Parathyroid adenoma (tissue), 2 donors: ENCODE results near the gene FGF11.
A peak's percentile ranks its signal among the peaks of the same experiment; 100 is the strongest.
"Not testable (repeated sequence)": the region's sequence is repeated elsewhere in the genome, so short reads cannot be mapped to it uniquely, and the experiment has no call there.

Source experiments
- H2AFZ ChIP-seq: fragments of 300-600 bp; sonication (generic); one replicate; pipeline ENCODE4 v1.7.0; 2017; ENCODE audit warnings: antibody characterized with exemption, mild to moderate bottlenecking
- H3K27ac ChIP-seq: fragments of 300-600 bp; sonication (generic); one replicate; pipeline ENCODE4 v1.7.0; 2017
- H3K27me3 ChIP-seq: fragments of 300-600 bp; sonication (generic); one replicate; pipeline ENCODE4 v1.7.0; 2017; ENCODE audit warnings: low read length; ENCODE audit not compliant: control insufficient read depth, insufficient read depth
- H3K36me3 ChIP-seq: fragments of 300-600 bp; sonication (generic); one replicate; pipeline ENCODE4 v1.7.0; 2017; ENCODE audit warnings: low read length; ENCODE audit not compliant: control insufficient read depth, insufficient read depth
- H3K4me1 ChIP-seq: fragments of 300-600 bp; sonication (generic); one replicate; pipeline ENCODE4 v1.7.0; 2017; ENCODE audit warnings: control low read depth
- H3K4me2 ChIP-seq: fragments of 300-600 bp; sonication (generic); one replicate; pipeline ENCODE4 v1.7.0; 2017; ENCODE audit warnings: low read length
- H3K4me3 ChIP-seq: fragments of 300-600 bp; sonication (generic); one replicate; pipeline ENCODE4 v1.7.0; 2017; ENCODE audit warnings: low read depth, low read length
- H3K79me2 ChIP-seq: fragments of 300-600 bp; sonication (generic); one replicate; pipeline ENCODE4 v1.7.0; 2017; ENCODE audit warnings: control low read depth
- H3K9ac ChIP-seq: fragments of 300-600 bp; sonication (generic); one replicate; pipeline ENCODE4 v1.7.0; 2017; ENCODE audit warnings: mild to moderate bottlenecking
- H3K9me3 ChIP-seq: fragments of 300-600 bp; sonication (generic); one replicate; pipeline ENCODE4 v1.7.0; 2017; ENCODE audit warnings: low read length; ENCODE audit not compliant: control insufficient read depth
- CTCF ChIP-seq: fragments of 300-600 bp; sonication (generic); IDR thresholded peaks from one replicate; pipeline ENCODE4 v1.7.0; 2017; ENCODE audit warnings: antibody characterized with exemption, mild to moderate bottlenecking
- donor health status: primary hyperparathyroidism.

FGF11 gene

GRCh38 chr17:7466639-7467341 lies 27.5 kb downstream of the FGF11 start:
- Histone ChIP-seq H2AFZ (peak overlapping the region; percentile 39), H3K9ac (no peak overlapping the region), H3K36me3 (no peaks in the 10 kb centered on the region), H3K4me2 (peak overlapping the region; percentile 29), H3K4me3 (no peak overlapping the region), H3K79me2 (peaks cover 73% of the 10 kb centered on the region), H3K9me3 (no peaks in the 10 kb centered on the region), H3K27me3 (no peaks in the 10 kb centered on the region), H3K27ac (peak overlapping the region; percentile 89), H3K4me1 (peaks cover 41% of the 10 kb centered on the region)
- no peak for TF ChIP-seq CTCF

GRCh38 chr17:7467498-7467897 lies 28.2 kb downstream of the FGF11 start:
- Histone ChIP-seq H3K4me2 (peak overlapping the region; percentile 29), H2AFZ (no peak overlapping the region), H3K27me3 (no peaks in the 10 kb centered on the region), H3K9me3 (no peaks in the 10 kb centered on the region), H3K27ac (peak overlapping the region; percentile 89), H3K4me3 (no peak overlapping the region), H3K36me3 (no peaks in the 10 kb centered on the region), H3K79me2 (peaks cover 75% of the 10 kb centered on the region), H3K9ac (no peak overlapping the region), H3K4me1 (peaks cover 44% of the 10 kb centered on the region)
- TF ChIP-seq CTCF = no peak

GRCh38 chr17:7468290-7468689 lies 29.0 kb downstream of the FGF11 start:
- Histone ChIP-seq H3K9me3 (no peaks in the 10 kb centered on the region), H3K27me3 (no peaks in the 10 kb centered on the region), H2AFZ (no peak overlapping the region), H3K4me3 (no peak overlapping the region), H3K4me1 (peaks cover 44% of the 10 kb centered on the region), H3K79me2 (peaks cover 74% of the 10 kb centered on the region), H3K9ac (no peak overlapping the region), H3K4me2 (no peak overlapping the region), H3K36me3 (no peaks in the 10 kb centered on the region), H3K27ac (peak overlapping the region; percentile 89)
- no peak for TF ChIP-seq CTCF

GRCh38 chr17:7468804-7469389 lies 29.6 kb downstream of the FGF11 start:
- Histone ChIP-seq H3K9ac (no peak overlapping the region), H3K9me3 (no peaks in the 10 kb centered on the region), H3K36me3 (no peaks in the 10 kb centered on the region), H3K27me3 (no peaks in the 10 kb centered on the region), H3K27ac (peak overlapping the region; percentile 89), H2AFZ (no peak overlapping the region), H3K4me2 (peak overlapping the region; percentile 37), H3K79me2 (peaks cover 75% of the 10 kb centered on the region), H3K4me3 (peak overlapping the region; percentile 6), H3K4me1 (peaks cover 44% of the 10 kb centered on the region)
- no peak for TF ChIP-seq CTCF

- Histone ChIP-seq H3K79me2 (peaks cover 78% of the 10 kb centered on the region), H3K27ac (peak overlapping the region; percentile 89), H3K4me1 (peaks cover 44% of the 10 kb centered on the region)
- not testable (repeated sequence) for H3K9ac ChIP-seq, H3K4me3 ChIP-seq, H3K4me2 ChIP-seq, H3K36me3 ChIP-seq, H3K27me3 ChIP-seq, H2AFZ ChIP-seq, H3K9me3 ChIP-seq
Observed at GRCh38 chr17:7469843-7470242, 30.5 kb downstream of the FGF11 start.

- not testable (repeated sequence) for H3K4me2 ChIP-seq, H2AFZ ChIP-seq, H3K36me3 ChIP-seq, H3K9me3 ChIP-seq, H3K9ac ChIP-seq, H3K27me3 ChIP-seq, H3K4me3 ChIP-seq
- H3K4me1 ChIP-seq = peaks cover 44% of the 10 kb centered on the region
- peak overlapping the region; percentile 89 for H3K27ac ChIP-seq
- H3K79me2 ChIP-seq = peaks cover 81% of the 10 kb centered on the region
Observed at GRCh38 chr17:7470457-7470973, 31.2 kb downstream of the FGF11 start.
